ENCODE results near the gene GYG2. TPM values are rescaled to one million over a fixed set of nuclear protein-coding genes. Genes with fewer than 3 reads are reported as not detected.
"Not testable (repeated sequence)": the region's sequence is repeated elsewhere in the genome, so short reads cannot be mapped to it uniquely, and the experiment has no call there.

Gene GYG2
- total and polyA plus RNA-seq, 2 of the 8 experiments (the other 6 are each of a cell fraction or from before 2014, with no cell fraction given), result 52.8 to 65.3 TPM

DNA sequence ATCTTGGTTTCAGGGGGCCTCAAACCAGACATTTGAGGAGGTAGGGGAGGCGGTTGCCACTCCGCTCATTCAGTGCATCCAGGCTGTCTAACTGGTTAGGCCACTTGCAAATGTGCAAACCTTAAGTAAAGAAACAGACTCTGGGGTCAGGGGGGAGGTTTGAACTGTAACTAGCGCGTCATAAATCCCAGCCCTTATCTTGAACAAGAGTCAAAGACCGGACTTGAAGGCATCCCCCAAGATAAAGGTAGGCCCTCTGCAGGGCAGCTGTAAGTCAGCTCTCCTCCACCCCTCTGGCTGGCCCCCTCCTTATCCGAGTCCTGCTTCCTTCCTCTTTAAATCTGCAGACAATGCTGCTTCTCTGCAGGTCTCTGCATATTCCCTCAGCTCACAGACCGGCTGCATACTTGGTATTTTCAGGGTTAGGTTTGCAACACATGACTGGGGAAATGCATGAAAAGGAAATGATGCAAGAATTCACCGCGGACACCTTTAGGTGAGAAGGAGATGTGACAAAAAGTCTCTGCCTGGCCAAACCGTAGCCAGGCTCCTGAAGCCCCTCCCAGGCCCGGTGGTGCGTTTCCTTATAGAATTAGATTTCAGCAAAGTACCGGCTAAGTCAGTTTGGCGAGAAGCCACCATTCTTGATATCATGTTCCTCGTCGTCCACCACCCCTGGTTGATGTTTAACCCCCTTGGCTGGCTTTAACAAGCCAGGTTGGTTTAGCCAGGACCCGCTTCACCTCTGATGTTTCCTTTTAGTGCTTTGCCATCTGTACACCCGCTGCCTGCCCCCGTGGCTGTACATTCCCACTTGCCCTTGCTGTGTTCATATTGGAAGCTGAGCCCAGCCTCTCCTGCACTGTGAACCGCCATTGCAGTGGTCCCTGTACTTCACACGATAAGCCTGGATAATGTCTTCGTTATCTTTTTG, 69.2 kb downstream of the GYG2 start:
- peak; percentile 48 for TF ChIP-seq ASH2L (IDR thresholded peaks at IDR 0.05; ENCODE audit: low read length)
- H2BK15ac ChIP-seq (ENCODE audit: low read length); H3K4ac ChIP-seq (replicated peaks; ENCODE audit: insufficient read length, low read depth, low read length); H3K23ac ChIP-seq (ENCODE audit: insufficient read length); H3K27me3 ChIP-seq (replicated peaks in 1 of 4; ENCODE audit: control insufficient read depth in 3 of 4, extremely low read depth in 1 of 4, insufficient read depth in 3 of 4, low read length in 3 of 4); H2AK5ac ChIP-seq (ENCODE audit: low read depth, low read length); H3K27ac ChIP-seq (ENCODE audit: low read depth, low read length); H3K36me3 ChIP-seq (ENCODE audit: control insufficient read depth in 2 of 4, insufficient read depth in 4 of 4, low read length in 3 of 4); H3K9me3 ChIP-seq (ENCODE audit: insufficient read depth in 2 of 2, low read depth in 1 of 2, low read length in 1 of 2); H3K9ac ChIP-seq (replicated peaks in 1 of 4; ENCODE audit: extremely low read depth in 1 of 4, low read depth in 3 of 4, low read length in 3 of 4); H3K79me2 ChIP-seq (ENCODE audit: control insufficient read depth in 1 of 2, insufficient read depth in 2 of 2, low read length in 2 of 2); H3K14ac ChIP-seq (ENCODE audit: insufficient read length); CTCF ChIA-PET (ENCODE audit: partially characterized antibody); H2BK20ac ChIP-seq (ENCODE audit: low read length); H2AFZ ChIP-seq (ENCODE audit: low read length); H3K23me2 ChIP-seq (ENCODE audit: low read depth, low read length); H4K91ac ChIP-seq (replicated peaks; ENCODE audit: insufficient read length, low read length); H3K4me3 ChIP-seq (ENCODE audit: extremely low read depth in 1 of 4, insufficient read depth in 2 of 4, low read depth in 3 of 4, low read length in 4 of 4); H4K20me1 ChIP-seq (replicated peaks in 1 of 2; ENCODE audit: control insufficient read depth in 1 of 2, insufficient read depth in 2 of 2, low read length in 2 of 2); H3K4me1 ChIP-seq (replicated peaks in 1 of 4; ENCODE audit: control insufficient read depth in 3 of 4, insufficient read depth in 4 of 4, low read length in 3 of 4); H3K79me1 ChIP-seq (ENCODE audit: low read depth, low read length); H3K56ac ChIP-seq (replicated peaks; ENCODE audit: insufficient read length, low read depth, low read length): not testable (repeated sequence)
- peak in 1 of 2 experiments; percentile 45 for DNase-seq (ENCODE audit: low read depth in 1 of 2, low spot score in 2 of 2)
- peak overlapping the region; percentile 60; the same call in 1 of the 2 replicates for H2BK5ac ChIP-seq (ENCODE audit: low read depth, low read length)
- H3K18ac ChIP-seq (ENCODE audit: extremely low read depth, low read length), result peak overlapping the region; percentile 15
- 0 out of 2 replicates have a peak overlapping the region, but pooled peaks have one; percentile 50 for H2BK12ac ChIP-seq (ENCODE audit: low read depth, low read length)
- H3K4me2 ChIP-seq (ENCODE audit: insufficient read depth in 1 of 2, low read depth in 2 of 2, low read length in 2 of 2), result peak overlapping the region; percentile 29 to 49; a peak in 3 of 4 replicates
- peak; percentile 74 for FAIRE-seq
- 49% methylated on average over 20 of the region's 22 CpGs; no CpG with 5 or more reads in 1 of the 2 experiments for WGBS, 2 experiments (ENCODE audit: extremely low coverage in 1 of 2, insufficient coverage in 1 of 2, insufficient read length in 1 of 2, insufficient replicate concordance in 2 of 2, low coverage in 1 of 2, low lambda C conversion rate in 2 of 2, missing lambda C conversion rate in 1 of 2)
- peak overlapping the region; percentile 24 for H4K5ac ChIP-seq (ENCODE audit: insufficient read length, low read depth, low read length)
- peak overlapping the region; percentile 79 for H4K8ac ChIP-seq (ENCODE audit: extremely low read depth, insufficient read depth, low read length)
- H2BK120ac ChIP-seq (replicated peaks; ENCODE audit: low read depth, low read length), result peak overlapping the region; percentile 33
- POLR2A ChIA-PET (ENCODE audit: partially characterized antibody), result interaction anchor here (0.8 to 1.5 kb wide), 3 partner anchors 14 to 31 kb away, joined by 3 to 4 read pairs (median 4); partner anchors contain the start of gene ARSD
